ENCODE data around the gene MBD4. TPM values are rescaled to one million over a fixed set of nuclear protein-coding genes. Genes with fewer than 3 reads are reported as not detected.

Gene MBD4
- total and polyA plus RNA-seq, 4 donors = 16.7 to 49.8 (median 36.2) TPM

DNA sequence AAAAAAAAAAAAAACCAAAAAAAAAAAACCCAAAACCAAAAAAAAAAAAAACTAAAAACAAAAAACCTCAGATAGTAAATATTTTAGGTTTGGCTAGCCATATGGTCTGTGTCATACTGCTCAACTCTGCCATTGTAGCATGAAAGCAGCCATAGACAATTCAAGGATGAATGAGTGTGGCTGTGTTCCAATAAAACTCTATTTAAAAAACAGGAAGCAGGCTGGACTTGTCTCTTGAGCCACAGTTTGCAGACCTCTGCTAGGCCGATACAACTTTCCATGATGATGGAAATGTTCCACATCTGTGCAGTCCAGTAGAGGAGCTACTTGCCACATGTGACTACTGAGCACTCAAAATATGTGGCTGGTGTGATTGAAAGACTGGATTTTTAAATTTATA, 22.4 kb downstream of the MBD4 start:
- H3K4me3 ChIP-seq = no peak overlapping the region
- DNase-seq (peak; percentile 61 to 97 (median 94)), ATAC-seq (ENCODE audit: insufficient read depth, low FRiP score) (no peak)
- H3K4me1 ChIP-seq (ENCODE audit: control insufficient read depth in 5 of 5, insufficient read depth in 5 of 5, low read length in 5 of 5) = peaks cover 0 to 32% (median 16%) of the 10 kb centered on the region in 5 donors
- no peaks in the 10 kb centered on the region for H3K9me3 ChIP-seq (ENCODE audit: control insufficient read depth in 4 of 4, insufficient read depth in 3 of 4, low read length in 3 of 4)
- TF ChIP-seq CTCF (IDR thresholded peaks at IDR 0.05; ENCODE audit: control extremely low read depth, extremely low read depth) = no peak
- WGBS, 2 donors = 36 to 59% methylated on average over 1 of the region's 1 CpG
- no peak overlapping the region for H3K27ac ChIP-seq (ENCODE audit: low read depth in 1 of 2, low read length in 1 of 2)
- peak overlapping the region in 1 of 2 donors; percentile 16 for H3K9ac ChIP-seq (ENCODE audit: insufficient read depth in 1 of 2, low read length in 2 of 2)
- no peaks in the 10 kb centered on the region for H3K27me3 ChIP-seq (ENCODE audit: control insufficient read depth in 3 of 3, insufficient read depth in 3 of 3, low read length in 2 of 3)
- H3K36me3 ChIP-seq (ENCODE audit: control insufficient read depth in 4 of 4, insufficient read depth in 4 of 4, low read length in 4 of 4) = no peaks in the 10 kb centered on the region

GRCh38 chr3:129416415-129416814, 23.3 kb downstream of the MBD4 start:
- DNase-seq (no peak), ATAC-seq (ENCODE audit: insufficient read depth, low FRiP score) (no peak)
- peaks cover 0 to 32% (median 16%) of the 10 kb centered on the region in 5 donors for H3K4me1 ChIP-seq (ENCODE audit: control insufficient read depth in 5 of 5, insufficient read depth in 5 of 5, low read length in 5 of 5)
- TF ChIP-seq CTCF (IDR thresholded peaks at IDR 0.05; ENCODE audit: control extremely low read depth, extremely low read depth) = no peak
- no peaks in the 10 kb centered on the region for H3K36me3 ChIP-seq (ENCODE audit: control insufficient read depth in 4 of 4, insufficient read depth in 4 of 4, low read length in 4 of 4)
- 88 to 91% methylated on average over 4 of the region's 4 CpGs for WGBS, 2 donors
- no peaks in the 10 kb centered on the region for H3K27me3 ChIP-seq (ENCODE audit: control insufficient read depth in 3 of 3, insufficient read depth in 3 of 3, low read length in 2 of 3)
- H3K4me3 ChIP-seq = no peak overlapping the region
- H3K27ac ChIP-seq (ENCODE audit: low read depth in 1 of 2, low read length in 1 of 2) = no peak overlapping the region
- no peaks in the 10 kb centered on the region for H3K9me3 ChIP-seq (ENCODE audit: control insufficient read depth in 4 of 4, insufficient read depth in 3 of 4, low read length in 3 of 4)
- H3K9ac ChIP-seq (ENCODE audit: insufficient read depth in 1 of 2, low read length in 2 of 2) = no peak overlapping the region

- no peaks in the 10 kb centered on the region for H3K27me3 ChIP-seq (ENCODE audit: control insufficient read depth in 3 of 3, insufficient read depth in 3 of 3, low read length in 2 of 3)
- DNase-seq = no peak
- WGBS, 2 donors = 80 to 91% methylated on average over 6 of the region's 6 CpGs
- H3K9ac ChIP-seq (ENCODE audit: insufficient read depth in 1 of 2, low read length in 2 of 2) = no peak overlapping the region
- H3K27ac ChIP-seq (ENCODE audit: low read depth in 1 of 2, low read length in 1 of 2) = no peak overlapping the region
- H3K9me3 ChIP-seq (ENCODE audit: control insufficient read depth in 4 of 4, insufficient read depth in 3 of 4, low read length in 3 of 4) = no peaks in the 10 kb centered on the region
- ATAC-seq (ENCODE audit: insufficient read depth, low FRiP score) = no peak
- H3K4me1 ChIP-seq (ENCODE audit: control insufficient read depth in 5 of 5, insufficient read depth in 5 of 5, low read length in 5 of 5) = peaks cover 0 to 32% (median 16%) of the 10 kb centered on the region in 5 donors
- H3K4me3 ChIP-seq = no peak overlapping the region
- no peak for TF ChIP-seq CTCF (IDR thresholded peaks at IDR 0.05; ENCODE audit: control extremely low read depth, extremely low read depth)
- H3K36me3 ChIP-seq (ENCODE audit: control insufficient read depth in 4 of 4, insufficient read depth in 4 of 4, low read length in 4 of 4) = no peaks in the 10 kb centered on the region
These were observed 23.9 kb downstream of the MBD4 start for GRCh38 chr3:129415830-129416229.

GRCh38 chr3:129415378-129415777, 24.4 kb downstream of the MBD4 start:
- Histone ChIP-seq H3K27me3 (ENCODE audit: control insufficient read depth in 3 of 3, insufficient read depth in 3 of 3, low read length in 2 of 3) (no peaks in the 10 kb centered on the region), H3K36me3 (ENCODE audit: control insufficient read depth in 4 of 4, insufficient read depth in 4 of 4, low read length in 4 of 4) (no peaks in the 10 kb centered on the region), H3K4me1 (ENCODE audit: control insufficient read depth in 5 of 5, insufficient read depth in 5 of 5, low read length in 5 of 5) (peaks cover 0 to 32% (median 16%) of the 10 kb centered on the region in 5 donors), H3K4me3 (no peak overlapping the region), H3K27ac (ENCODE audit: low read depth in 1 of 2, low read length in 1 of 2) (no peak overlapping the region), H3K9ac (ENCODE audit: insufficient read depth in 1 of 2, low read length in 2 of 2) (no peak overlapping the region), H3K9me3 (ENCODE audit: control insufficient read depth in 4 of 4, insufficient read depth in 3 of 4, low read length in 3 of 4) (no peaks in the 10 kb centered on the region)
- DNase-seq (no peak), ATAC-seq (ENCODE audit: insufficient read depth, low FRiP score) (no peak)
- no peak for TF ChIP-seq CTCF (IDR thresholded peaks at IDR 0.05; ENCODE audit: control extremely low read depth, extremely low read depth)
- 88 to 100% methylated on average over 3 of the region's 3 CpGs for WGBS, 2 donors
